ENCODE measurements around the gene CACYBP.
A peak's percentile ranks its signal among the peaks of the same experiment; 100 is the strongest.
"Not testable (repeated sequence)": the region's sequence is repeated elsewhere in the genome, so short reads cannot be mapped to it uniquely, and the experiment has no call there.

The CACYBP gene

GRCh38 chr1:175013445-175013844 is 13.7 kb downstream of the CACYBP start:
- FAIRE-seq = no peak

GRCh38 chr1:175015243-175015642 is 15.5 kb downstream of the CACYBP start:
- FAIRE-seq = no peak

GRCh38 chr1:175019524-175019923 is 19.8 kb downstream of the CACYBP start:
- no peak for FAIRE-seq

GRCh38 chr1:175023043-175023921 is 23.5 kb downstream of the CACYBP start, which contains the start of gene MRPS14:
Gene MRPS14, minus strand, starts transcription at chr1:175023425. Its CDS starts 17 bp downstream, at chr1:175023408.
- peak; percentile 97 for FAIRE-seq

GRCh38 chr1:175023922-175024242 is 24.1 kb downstream of the CACYBP start:
- not testable (repeated sequence) for FAIRE-seq

GRCh38 chr1:175024773-175025172 is 25.0 kb downstream of the CACYBP start:
- FAIRE-seq = no peak

GRCh38 chr1:175033953-175034352 is 34.2 kb downstream of the CACYBP start:
- FAIRE-seq = no peak

- no peak for FAIRE-seq
Observed at GRCh38 chr1:175034775-175035174, 35.0 kb downstream of the CACYBP start.

- no peak for FAIRE-seq
Observed at GRCh38 chr1:175035865-175036264, 36.1 kb downstream of the CACYBP start.

- FAIRE-seq = no peak
Observed at GRCh38 chr1:175036476-175036875, 36.7 kb downstream of the CACYBP start.

- no peak for FAIRE-seq
Observed at GRCh38 chr1:175037416-175037815, 37.7 kb downstream of the CACYBP start.

GRCh38 chr1:175040324-175040879 is 40.7 kb downstream of the CACYBP start:
- no peak for FAIRE-seq

- no peak for FAIRE-seq
Observed at GRCh38 chr1:175042650-175043049, 42.9 kb downstream of the CACYBP start.

- no peak for FAIRE-seq
Observed at GRCh38 chr1:175043824-175044223, 44.1 kb downstream of the CACYBP start.

- FAIRE-seq = not testable (repeated sequence)
Observed at GRCh38 chr1:175044591-175044990, 44.8 kb downstream of the CACYBP start.

GRCh38 chr1:175045097-175045496 is 45.4 kb downstream of the CACYBP start:
- FAIRE-seq = no peak

GRCh38 chr1:175045519-175045918 is 45.8 kb downstream of the CACYBP start:
- no peak for FAIRE-seq

GRCh38 chr1:175050992-175051391 is 51.2 kb downstream of the CACYBP start:
- FAIRE-seq = no peak

GRCh38 chr1:175054736-175055135 is 55.0 kb downstream of the CACYBP start:
- no peak for FAIRE-seq

Measured in A204.1 (cell line).